ENCODE results near the gene INSRR. TPM values are rescaled to one million over a fixed set of nuclear protein-coding genes. Genes with fewer than 3 reads are reported as not detected.

INSRR gene
- total RNA-seq, 1 donor from 2014 or later = 0.41 TPM

DNA sequence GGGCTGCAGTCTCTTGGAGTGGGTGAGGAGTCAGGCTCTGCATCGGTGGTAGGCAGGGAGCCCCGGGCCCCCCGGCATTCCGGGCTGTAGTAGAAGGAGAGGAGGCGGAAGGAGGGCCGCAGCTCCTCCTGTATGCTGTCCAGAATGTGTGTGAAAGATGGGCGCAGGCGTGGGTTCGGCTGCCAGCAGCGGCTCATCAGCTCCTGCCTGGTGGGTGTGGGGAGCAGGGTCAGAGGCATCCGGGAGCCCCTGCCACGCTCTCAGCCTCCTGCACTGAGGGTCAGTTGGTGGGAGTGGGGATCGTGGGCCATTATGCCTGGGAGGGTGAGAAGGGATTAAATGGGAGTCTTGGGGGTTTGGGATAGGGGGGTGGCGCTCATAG is 18.0 kb downstream of the INSRR start:
- H3K27me3 ChIP-seq (ENCODE audit: low read depth) = peaks cover 100% of the 10 kb centered on the region

DNA sequence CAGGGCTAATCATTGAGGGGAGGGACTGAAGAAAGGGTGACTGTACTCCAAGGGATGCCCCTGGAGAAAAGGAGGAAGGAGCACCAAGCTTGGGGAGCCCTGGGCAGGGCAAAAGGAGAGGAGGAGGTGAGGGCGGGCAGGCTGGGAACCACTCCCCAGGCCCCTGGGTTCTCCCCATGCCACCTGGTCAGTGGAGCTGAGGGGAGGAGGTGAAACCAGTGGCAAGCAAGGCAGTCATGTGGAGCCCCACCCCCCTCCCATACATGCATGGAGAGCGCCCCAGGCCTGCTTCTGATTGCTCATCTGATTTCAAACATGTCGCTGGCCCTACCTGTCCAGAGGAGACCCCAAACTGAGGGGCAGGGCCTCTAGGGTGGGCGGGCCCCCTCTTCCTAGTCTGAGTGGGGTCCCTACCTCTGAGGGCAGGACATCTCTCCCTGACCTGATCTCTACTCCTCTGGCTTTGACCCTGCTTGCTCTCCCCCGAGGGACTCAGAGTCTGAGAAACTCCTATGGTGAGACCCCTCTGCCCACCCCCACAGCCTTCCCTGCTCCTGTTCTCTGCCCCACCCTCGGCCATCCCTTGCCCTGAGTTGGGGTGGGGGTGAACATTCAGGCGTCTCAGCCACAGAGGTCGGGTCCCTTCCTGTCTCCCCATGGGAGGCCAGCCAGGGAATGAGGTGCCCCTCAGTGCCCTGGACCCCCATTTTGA is 18.6 kb downstream of the INSRR start:
- peaks cover 98% of the 10 kb centered on the region for H3K27me3 ChIP-seq (ENCODE audit: low read depth)
- DNase-seq = no peak

More for the DNA sequence above, 18.0 kb downstream of the INSRR start:
- Histone ChIP-seq H3K9me3 (replicated peaks) (no peaks in the 10 kb centered on the region), H3K4me3 (no peak overlapping the region), H3K27ac (replicated peaks) (no peak overlapping the region), H3K36me3 (no peaks in the 10 kb centered on the region), H3K4me1 (peaks cover 10% of the 10 kb centered on the region)
- no peak for DNase-seq
- TF ChIP-seq, protein P1, sequence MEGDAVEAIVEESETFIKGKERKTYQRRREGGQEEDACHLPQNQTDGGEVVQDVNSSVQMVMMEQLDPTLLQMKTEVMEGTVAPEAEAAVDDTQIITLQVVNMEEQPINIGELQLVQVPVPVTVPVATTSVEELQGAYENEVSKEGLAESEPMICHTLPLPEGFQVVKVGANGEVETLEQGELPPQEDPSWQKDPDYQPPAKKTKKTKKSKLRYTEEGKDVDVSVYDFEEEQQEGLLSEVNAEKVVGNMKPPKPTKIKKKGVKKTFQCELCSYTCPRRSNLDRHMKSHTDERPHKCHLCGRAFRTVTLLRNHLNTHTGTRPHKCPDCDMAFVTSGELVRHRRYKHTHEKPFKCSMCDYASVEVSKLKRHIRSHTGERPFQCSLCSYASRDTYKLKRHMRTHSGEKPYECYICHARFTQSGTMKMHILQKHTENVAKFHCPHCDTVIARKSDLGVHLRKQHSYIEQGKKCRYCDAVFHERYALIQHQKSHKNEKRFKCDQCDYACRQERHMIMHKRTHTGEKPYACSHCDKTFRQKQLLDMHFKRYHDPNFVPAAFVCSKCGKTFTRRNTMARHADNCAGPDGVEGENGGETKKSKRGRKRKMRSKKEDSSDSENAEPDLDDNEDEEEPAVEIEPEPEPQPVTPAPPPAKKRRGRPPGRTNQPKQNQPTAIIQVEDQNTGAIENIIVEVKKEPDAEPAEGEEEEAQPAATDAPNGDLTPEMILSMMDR (IDR thresholded peaks at IDR 0.05; ENCODE audit: borderline replicate concordance) = no peak
- intact Hi-C loops (cut with micrococcal nuclease) = no loop called here

GRCh38 chr1:156839426-156840109 is 19.3 kb downstream of the INSRR start:
- Histone ChIP-seq H3K27me3 (ENCODE audit: low read depth) (peaks cover 90% of the 10 kb centered on the region), H3K36me3 (no peaks in the 10 kb centered on the region), H3K27ac (replicated peaks) (no peak overlapping the region), H3K4me1 (peaks cover 2% of the 10 kb centered on the region), H3K9me3 (replicated peaks) (no peaks in the 10 kb centered on the region), H3K4me3 (no peak overlapping the region)
- DNase-seq = no peak
- TF ChIP-seq, protein P1 (IDR thresholded peaks at IDR 0.05; ENCODE audit: borderline replicate concordance) = no peak
- intact Hi-C loops (cut with micrococcal nuclease) = no loop called here

More for the DNA sequence above, 18.6 kb downstream of the INSRR start:
- intact Hi-C loops (cut with micrococcal nuclease) = no loop called here
- peaks cover 10% of the 10 kb centered on the region for H3K4me1 ChIP-seq
- H3K36me3 ChIP-seq = no peaks in the 10 kb centered on the region
- no peaks in the 10 kb centered on the region for H3K9me3 ChIP-seq (replicated peaks)
- TF ChIP-seq, protein P1 (IDR thresholded peaks at IDR 0.05; ENCODE audit: borderline replicate concordance) = no peak
- H3K27ac ChIP-seq (replicated peaks) = no peak overlapping the region
- no peak overlapping the region for H3K4me3 ChIP-seq

DNA sequence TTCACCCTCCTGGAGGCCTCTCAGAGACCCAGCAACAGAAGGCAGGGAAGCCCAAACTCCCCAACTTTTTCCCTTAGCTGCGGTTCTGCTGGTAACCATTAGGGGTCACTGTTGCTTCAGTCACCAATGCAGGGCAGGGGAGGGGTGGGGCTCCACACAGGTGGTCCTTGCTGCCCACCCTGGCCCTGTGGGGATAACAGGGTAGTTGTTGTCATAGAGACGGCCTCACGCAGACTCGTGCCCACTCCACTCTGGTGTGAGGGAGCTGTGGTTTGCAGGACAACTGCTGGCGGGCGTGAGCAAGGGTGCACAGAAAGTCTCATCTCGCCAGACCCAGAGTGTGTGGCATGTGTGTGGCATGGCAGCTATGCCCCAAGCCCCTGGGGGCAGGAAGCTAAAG is 19.9 kb downstream of the INSRR start:
- DNase-seq = no peak
- no peaks in the 10 kb centered on the region for H3K36me3 ChIP-seq
- TF ChIP-seq, protein P1 (IDR thresholded peaks at IDR 0.05; ENCODE audit: borderline replicate concordance) = peak; percentile 89
- peaks cover 86% of the 10 kb centered on the region for H3K27me3 ChIP-seq (ENCODE audit: low read depth)
- no peaks in the 10 kb centered on the region for H3K9me3 ChIP-seq (replicated peaks)
- H3K4me3 ChIP-seq = no peak overlapping the region
- no peaks in the 10 kb centered on the region for H3K4me1 ChIP-seq
- no peak overlapping the region for H3K27ac ChIP-seq (replicated peaks)
- intact Hi-C loops (cut with micrococcal nuclease) = no loop called here

GRCh38 chr1:156836892-156837291 is 22.0 kb downstream of the INSRR start:
- Histone ChIP-seq H3K4me3 (no peak overlapping the region), H3K27me3 (ENCODE audit: low read depth) (peaks cover 74% of the 10 kb centered on the region), H3K9me3 (replicated peaks) (no peaks in the 10 kb centered on the region), H3K4me1 (no peaks in the 10 kb centered on the region), H3K36me3 (no peaks in the 10 kb centered on the region), H3K27ac (replicated peaks) (no peak overlapping the region)
- TF ChIP-seq, protein P1 (IDR thresholded peaks at IDR 0.05; ENCODE audit: borderline replicate concordance) = no peak
- intact Hi-C loops (cut with micrococcal nuclease) = no loop called here
- DNase-seq = no peak
